Right lung (tissue), 5 donors: ENCODE results near the gene TRHDE. TPM values are rescaled to one million over a fixed set of nuclear protein-coding genes. Genes with fewer than 3 reads are reported as not detected.

Experiments
- DNase-seq, 2 donors: peaks; one replicate each; pipeline ENCODE4 v3.0.0-alpha.2; 2013
- polyA plus RNA-seq, 5 donors: library from polyadenylated mRNA; unstranded; fragments of 120-200 nt; gene quantifications; one replicate each; pipeline versions ENCODE4 v1.2.1 to v1.2.3, GENCODE V29; 2013; ENCODE audit warnings: inconsistent platforms in 1 of 5, low replicate concordance in 1 of 5; ENCODE audit not compliant: insufficient read length in 5 of 5, insufficient read depth in 1 of 5

Gene TRHDE
- polyA plus RNA-seq, 5 donors, result 1.2 to 3.8 (median 2.1) TPM

- peak; percentile 56 to 58 for DNase-seq
Measured at GRCh38 chr12:72272731-72273498, 745 bp downstream of the TRHDE start.

- no peak for DNase-seq
Measured at GRCh38 chr12:72273499-72273837, 1.3 kb downstream of the TRHDE start.

GRCh38 chr12:72273851-72274351, 1.7 kb downstream of the TRHDE start:
- DNase-seq, result peak in 1 of 2 donors; percentile 15

- DNase-seq, result peak; percentile 50 to 69
Measured at GRCh38 chr12:72274931-72275330, 2.8 kb downstream of the TRHDE start.

DNA sequence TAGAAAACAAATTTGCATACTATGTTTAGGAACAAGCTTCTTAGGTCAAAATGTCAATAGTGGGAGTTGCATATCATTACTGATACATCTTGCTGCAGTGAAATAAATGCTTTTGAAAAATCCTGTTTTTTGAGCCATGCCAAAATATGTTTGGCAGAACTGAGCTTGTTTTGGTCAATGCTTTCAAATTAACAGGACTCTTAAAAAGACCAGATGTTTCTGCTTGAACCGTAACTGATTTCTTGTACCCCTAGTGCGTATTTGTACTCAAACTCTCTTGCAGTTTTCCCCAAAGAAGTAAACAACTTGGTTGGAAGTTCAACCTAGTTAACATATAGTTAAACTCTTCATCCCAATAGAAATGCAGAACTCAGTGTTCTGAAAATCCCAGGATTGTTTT, 3.4 kb downstream of the TRHDE start:
- DNase-seq, result peak in 1 of 2 donors; percentile 31

DNA sequence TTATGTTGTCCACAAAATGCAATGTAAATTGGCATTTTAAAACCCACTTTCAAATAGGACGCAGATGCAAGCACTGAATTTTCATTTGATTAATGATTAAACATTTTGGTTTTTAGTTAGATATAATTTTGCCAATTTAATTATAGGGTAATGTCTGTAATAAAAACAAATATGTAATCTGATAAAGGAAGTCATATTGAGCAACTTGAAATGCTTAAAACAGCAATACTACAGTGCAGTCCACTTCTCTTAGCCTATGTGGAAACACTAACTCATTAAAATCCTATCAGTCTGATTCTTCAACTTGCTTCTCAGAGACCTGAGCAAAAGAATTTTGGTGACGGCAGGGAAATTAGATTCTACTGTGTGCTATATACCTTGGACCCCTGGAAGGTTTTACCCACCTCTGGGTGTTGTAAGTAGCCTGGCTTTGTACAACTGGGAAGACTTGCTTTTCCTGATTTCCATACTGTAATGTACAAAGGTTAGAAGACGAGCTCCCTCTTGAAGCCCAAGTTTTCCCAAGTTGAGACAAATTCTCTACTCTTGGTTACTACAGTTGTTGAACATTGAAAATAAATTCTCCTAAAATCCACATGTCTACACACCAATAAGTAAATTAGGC, 4.1 kb downstream of the TRHDE start:
- peak; percentile 47 to 56 for DNase-seq

GRCh38 chr12:72277415-72277814, 5.2 kb downstream of the TRHDE start:
- no peak for DNase-seq

DNA sequence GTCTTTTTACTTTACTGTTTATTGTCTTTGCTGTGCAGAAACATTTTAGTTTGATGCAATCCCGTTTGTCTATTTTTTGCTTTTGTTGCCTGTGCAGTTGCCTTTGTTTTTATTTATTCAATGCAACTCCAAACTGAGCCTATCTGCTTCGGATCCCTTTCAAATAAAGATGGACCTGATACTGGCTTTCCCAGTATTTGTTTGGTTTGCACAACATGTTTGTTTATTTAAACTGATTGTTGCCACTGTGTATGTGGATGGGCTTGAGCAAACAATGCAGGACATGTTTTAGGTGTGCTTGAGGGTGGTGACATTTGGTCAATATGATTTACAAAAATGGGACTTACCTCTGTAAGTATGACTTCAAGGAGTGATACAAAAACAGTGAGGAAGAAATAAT, 6.7 kb downstream of the TRHDE start:
- no peak for DNase-seq

GRCh38 chr12:72281126-72281525, 9.0 kb downstream of the TRHDE start:
- DNase-seq, result no peak

DNA sequence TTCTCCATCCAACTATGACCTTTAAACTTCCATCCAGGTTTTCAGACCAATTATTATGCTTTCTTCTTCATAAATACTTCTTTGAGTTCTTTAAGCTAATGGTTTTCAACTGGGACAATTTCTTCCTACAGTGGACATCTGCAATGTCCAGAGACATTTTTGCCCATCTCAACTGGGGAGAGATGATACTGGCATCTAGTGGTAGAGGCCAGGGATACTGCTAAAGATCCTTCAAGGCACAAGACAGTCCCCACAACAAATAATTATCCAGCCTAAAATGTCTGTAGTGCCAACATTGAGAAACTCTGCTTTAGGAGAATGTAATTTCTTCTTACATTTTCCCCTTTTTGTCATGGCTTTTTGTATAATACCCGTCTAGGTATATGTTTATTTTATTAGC, 10.6 kb downstream of the TRHDE start:
- DNase-seq, result no peak

DNA sequence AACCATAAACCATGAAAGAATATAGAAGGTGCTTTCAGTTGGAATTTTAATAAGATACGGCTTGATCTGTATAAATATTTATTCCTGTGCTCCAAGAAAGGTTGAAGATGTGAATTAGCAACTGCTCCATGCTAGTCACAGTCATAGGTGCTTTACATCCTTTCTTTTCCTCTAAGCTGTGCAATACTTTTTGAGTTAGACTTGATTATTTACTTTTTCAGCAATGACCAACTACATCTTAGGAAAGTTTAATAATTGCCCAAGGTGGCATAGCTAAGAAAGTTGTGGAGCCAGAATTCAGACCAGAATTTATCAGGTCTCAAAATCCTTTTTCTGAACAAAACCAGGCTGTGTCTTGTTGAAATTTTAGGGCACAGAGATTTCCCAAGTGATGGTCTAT, 13.7 kb downstream of the TRHDE start:
- DNase-seq, result no peak

GRCh38 chr12:72286526-72286925, 14.4 kb downstream of the TRHDE start:
- DNase-seq, result no peak

- DNase-seq, result no peak
Measured at GRCh38 chr12:72288436-72288835, 16.3 kb downstream of the TRHDE start.

GRCh38 chr12:72288911-72289310, 16.7 kb downstream of the TRHDE start:
- no peak for DNase-seq

DNA sequence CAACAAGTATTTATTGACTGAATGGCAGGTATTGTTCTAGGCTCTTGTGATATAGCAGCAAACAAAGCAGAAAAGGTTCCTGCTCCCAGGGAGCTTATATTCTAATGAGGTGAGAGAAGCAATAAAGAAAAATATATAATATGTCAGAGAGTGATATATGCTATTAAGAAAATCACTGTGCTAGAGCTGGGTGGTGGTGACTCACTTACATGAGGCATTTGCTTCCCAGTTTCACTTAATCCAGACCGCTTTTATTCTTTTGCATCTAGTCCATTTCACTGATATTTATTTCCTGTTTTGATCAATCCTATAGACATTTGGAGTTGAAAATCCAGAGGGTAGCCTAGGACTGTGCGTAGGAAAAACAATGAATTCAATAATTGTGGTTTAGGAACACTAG, 17.5 kb downstream of the TRHDE start:
- DNase-seq, result no peak

DNA sequence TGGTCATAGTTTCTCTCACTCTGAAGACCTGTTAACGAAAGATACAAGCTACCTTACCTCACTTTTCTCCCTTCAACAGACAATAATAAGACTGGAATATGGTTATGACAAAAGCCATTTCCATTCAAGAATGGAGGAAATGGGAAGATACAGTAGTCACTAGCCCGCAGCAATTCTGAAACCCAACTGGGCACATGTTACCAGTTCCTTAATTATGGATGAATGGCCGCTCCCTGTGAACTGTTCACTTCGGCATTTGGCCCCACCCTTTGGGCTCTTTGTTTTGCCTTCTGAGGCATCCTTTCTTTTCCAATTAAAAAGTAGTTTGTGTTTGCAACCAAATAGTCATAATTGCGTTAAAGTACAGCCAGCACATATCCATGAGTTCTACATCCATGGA, 19.0 kb downstream of the TRHDE start:
- DNase-seq, result no peak

DNA sequence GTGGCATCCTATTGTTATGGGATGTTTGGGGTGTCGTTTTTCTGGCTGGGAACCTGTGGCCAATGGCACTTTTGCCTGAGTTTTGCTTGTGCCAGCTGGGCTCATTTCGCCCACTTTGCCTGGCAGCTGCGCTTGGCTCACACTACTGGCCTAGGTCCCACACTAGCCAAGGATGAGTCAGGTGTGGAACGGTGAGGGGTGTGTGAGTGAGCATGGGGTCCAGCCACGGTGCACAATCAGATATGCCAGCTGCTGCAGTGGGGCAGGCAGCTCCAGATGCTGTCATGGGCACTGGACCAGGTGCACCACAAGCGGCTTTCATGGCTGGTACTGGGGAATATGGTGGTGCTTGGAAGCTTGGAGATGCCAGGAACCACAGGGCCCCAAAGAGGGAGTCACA, 21.5 kb downstream of the TRHDE start:
- no peak for DNase-seq

DNA sequence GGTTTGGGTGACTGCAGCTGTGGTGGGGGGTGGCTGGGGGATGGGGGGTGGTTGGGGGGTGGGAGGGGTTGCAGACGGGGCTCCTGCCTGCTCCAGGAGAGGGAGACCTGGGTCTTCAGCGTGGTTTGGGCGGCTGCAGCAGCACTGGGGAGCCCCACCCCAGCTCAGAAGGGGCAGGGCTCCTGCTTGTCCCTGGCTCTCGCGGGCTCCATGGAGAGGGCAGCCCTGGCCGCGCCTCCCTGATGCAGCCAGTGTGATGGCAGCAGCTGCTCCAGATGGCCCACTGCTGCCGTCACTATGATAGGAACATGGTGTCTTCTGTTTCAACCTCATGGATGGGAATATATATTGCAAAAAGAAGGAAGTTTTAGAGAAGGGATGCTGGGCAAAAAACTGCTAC, 22.9 kb downstream of the TRHDE start:
- no peak for DNase-seq

DNA sequence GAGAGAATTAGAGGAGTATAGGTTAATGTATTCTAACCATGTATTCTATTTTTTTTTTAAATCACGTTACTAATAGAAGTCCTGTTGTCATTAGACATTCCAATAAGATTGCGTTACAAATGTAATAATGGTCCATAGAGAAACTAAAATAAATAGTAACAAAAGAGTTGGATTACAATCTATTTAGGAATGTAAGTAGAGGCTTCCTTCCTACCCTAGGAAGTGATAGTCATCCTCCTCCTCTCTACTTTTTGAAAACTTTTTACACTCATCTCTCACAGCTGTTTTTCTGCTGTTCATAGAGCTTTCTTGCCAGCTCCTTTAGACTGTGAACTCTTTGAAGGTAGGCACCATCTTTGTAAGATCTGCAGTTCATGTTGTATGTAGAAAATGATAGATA, 23.6 kb downstream of the TRHDE start:
- no peak for DNase-seq

GRCh38 chr12:72296389-72296788, 24.2 kb downstream of the TRHDE start:
- no peak for DNase-seq

- no peak for DNase-seq
Measured at GRCh38 chr12:72297666-72298065, 25.5 kb downstream of the TRHDE start.

DNA sequence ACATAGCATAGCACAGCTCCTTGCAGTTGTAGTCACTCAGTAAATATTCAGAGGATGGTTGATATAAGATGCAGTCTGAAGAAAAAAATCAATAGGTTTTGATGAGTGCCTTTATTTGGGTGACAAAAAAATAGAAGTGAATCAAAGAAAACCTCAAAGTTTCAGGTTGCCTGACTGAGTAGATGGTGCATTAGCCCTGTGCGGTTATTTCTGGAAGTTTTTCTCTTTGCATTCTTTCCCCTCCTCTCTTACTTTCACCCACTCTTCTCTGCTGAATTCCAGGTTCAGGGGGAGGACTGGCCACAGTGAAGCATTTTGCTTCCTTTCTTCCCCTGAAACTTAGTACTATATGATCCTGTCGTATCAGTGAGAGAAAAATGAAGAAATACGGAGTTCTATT, 28.6 kb downstream of the TRHDE start:
- DNase-seq, result no peak

DNA sequence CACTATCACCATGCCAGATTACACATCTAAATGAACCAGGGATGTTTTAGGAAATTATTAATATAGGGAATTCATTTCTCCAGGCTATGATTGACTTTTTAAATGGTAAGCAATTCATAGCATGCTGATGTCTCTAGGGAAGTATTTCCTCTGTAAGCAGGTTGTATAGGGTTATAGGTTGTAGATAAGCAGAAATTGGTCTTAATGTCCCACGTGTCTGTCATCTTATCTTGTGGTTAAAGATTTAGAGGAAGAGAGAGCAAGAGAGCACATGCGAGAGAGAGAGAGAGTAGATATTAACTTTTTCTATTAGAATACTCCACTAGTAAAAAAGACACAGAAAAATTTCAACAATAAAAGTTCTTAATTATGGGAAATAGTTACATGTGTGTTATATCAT, 32.6 kb downstream of the TRHDE start:
- DNase-seq, result no peak

- no peak for DNase-seq
Measured at GRCh38 chr12:72307229-72307628, 35.1 kb downstream of the TRHDE start.
